Body of pancreas (tissue), 4 donors: ENCODE results near the gene KIF1A.

Experiments
- CTCF ChIP-seq, 7 experiments: fragments of 450-650 bp in 4 of 7; fragments of 200-600 bp in 3 of 7; sonication (generic) in 3 of 7; IDR thresholded peaks; one replicate each; pipeline ENCODE4 v1.5.1; 2016 to 2019; ENCODE audit warnings: antibody characterized with exemption in 7 of 7
- POLR2A ChIP-seq, 3 donors: fragments of 450-650 bp; IDR thresholded peaks; one replicate each; pipeline ENCODE4 v1.6.1; 2016; ENCODE audit warnings: antibody characterized with exemption in 3 of 3, mild to moderate bottlenecking in 2 of 3

- TF ChIP-seq CTCF (IDR thresholded peaks at IDR 0.05) = no peak
- no peak for TF ChIP-seq POLR2A (IDR thresholded peaks at IDR 0.05)
Observed at GRCh38 chr2:240813231-240813921, 6.6 kb downstream of the KIF1A start.
